NT2/D1 (cell line): ENCODE data around the gene OR2V1.
"Not testable (repeated sequence)": the region's sequence is repeated elsewhere in the genome, so short reads cannot be mapped to it uniquely, and the experiment has no call there.

Experiments used
- YY1 ChIP-seq: IDR thresholded peaks from 2 replicates; pipeline ENCODE4 v1.6.1; 2011; ENCODE audit not compliant: insufficient read length, insufficient read depth
- ZNF274 ChIP-seq: IDR thresholded peaks from 2 replicates; pipeline ENCODE4 v1.6.1; 2011; ENCODE audit warnings: mild to moderate bottlenecking, low read depth, low read length

DNA sequence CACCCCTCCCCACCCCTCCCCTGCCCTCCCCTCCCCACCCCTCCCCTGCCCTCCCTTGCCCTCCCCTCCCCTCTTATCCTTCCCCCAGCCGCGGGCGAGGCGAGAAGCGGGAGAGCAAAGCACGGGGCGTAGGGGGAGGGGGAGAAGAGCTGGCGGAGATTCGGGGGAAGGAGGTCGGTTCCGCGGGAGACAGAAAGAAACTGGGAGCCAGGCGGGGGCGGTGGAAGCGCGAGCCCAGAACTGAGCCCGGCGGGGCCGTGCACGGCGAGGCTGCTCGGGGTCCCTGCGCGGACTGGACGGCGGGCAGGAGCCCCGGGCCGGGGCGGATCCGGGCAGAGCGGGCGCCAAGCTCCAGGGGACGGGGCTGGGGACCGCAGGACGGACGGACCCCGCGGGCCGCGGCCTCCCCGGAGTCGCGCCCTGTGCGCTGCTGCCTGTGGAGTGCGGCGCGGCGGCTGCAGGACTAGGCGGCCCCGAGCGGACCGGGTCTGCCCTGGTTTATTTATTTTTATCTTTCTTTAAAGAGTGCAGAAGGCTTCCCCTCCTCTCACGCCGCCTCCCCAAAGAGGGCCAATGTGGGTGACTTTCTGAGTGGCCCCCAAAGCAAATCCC, 29.8 kb downstream of the OR2V1 start:
- TF ChIP-seq ZNF274, YY1: not testable (repeated sequence)
